Transverse colon (tissue), 4 donors: ENCODE data around the gene MRPL20.
"Not testable (repeated sequence)": the region's sequence is repeated elsewhere in the genome, so short reads cannot be mapped to it uniquely, and the experiment has no call there.

Experiments
- POLR2A ChIP-seq: fragments of 450-650 bp; IDR thresholded peaks from one replicate; pipeline ENCODE4 v1.6.1; 2016; ENCODE audit warnings: antibody characterized with exemption, mild to moderate bottlenecking, moderate library complexity
- POLR2AphosphoS5 ChIP-seq, 3 donors: sonication (generic); formaldehyde crosslinking; IDR thresholded peaks; one replicate each; pipeline ENCODE4 v1.6.1; 2016; ENCODE audit warnings: antibody characterized with exemption in 3 of 3
- TF ChIP-seq, protein P1 (sequence below), 5 experiments: fragments of 200-600 bp in 3 of 5; fragments of 450-650 bp in 2 of 5; sonication (generic) in 3 of 5; IDR thresholded peaks; 1 replicate in 2 of 5; 2 replicates in 3 of 5; pipeline ENCODE4 v1.5.1; 2016 to 2017; ENCODE audit warnings: antibody characterized with exemption in 5 of 5, inconsistent platforms in 3 of 5, mild to moderate bottlenecking in 2 of 5, moderate library complexity in 1 of 5

DNA sequence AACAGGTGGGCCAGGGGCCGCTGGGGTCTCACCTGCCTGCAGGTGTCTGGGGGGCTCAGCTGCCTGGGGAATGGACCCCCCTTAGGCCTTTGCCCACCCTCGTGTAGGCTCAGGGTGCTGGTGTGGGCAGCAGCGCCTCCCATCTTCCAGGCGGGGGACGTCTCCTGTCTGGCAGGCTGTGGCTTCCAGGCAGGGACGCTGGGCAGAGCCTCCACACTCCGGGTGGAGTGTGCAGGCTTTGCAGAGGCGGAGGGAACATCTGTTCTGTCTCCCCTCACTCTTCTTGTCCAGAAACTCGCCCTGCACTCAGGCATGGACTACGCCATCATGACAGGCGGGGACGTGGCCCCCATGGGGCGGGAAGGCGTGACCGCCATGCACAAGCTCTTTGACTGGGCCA, 48.8 kb upstream of the MRPL20 start:
- TF ChIP-seq, protein P1, sequence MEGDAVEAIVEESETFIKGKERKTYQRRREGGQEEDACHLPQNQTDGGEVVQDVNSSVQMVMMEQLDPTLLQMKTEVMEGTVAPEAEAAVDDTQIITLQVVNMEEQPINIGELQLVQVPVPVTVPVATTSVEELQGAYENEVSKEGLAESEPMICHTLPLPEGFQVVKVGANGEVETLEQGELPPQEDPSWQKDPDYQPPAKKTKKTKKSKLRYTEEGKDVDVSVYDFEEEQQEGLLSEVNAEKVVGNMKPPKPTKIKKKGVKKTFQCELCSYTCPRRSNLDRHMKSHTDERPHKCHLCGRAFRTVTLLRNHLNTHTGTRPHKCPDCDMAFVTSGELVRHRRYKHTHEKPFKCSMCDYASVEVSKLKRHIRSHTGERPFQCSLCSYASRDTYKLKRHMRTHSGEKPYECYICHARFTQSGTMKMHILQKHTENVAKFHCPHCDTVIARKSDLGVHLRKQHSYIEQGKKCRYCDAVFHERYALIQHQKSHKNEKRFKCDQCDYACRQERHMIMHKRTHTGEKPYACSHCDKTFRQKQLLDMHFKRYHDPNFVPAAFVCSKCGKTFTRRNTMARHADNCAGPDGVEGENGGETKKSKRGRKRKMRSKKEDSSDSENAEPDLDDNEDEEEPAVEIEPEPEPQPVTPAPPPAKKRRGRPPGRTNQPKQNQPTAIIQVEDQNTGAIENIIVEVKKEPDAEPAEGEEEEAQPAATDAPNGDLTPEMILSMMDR (IDR thresholded peaks at IDR 0.05): not testable (repeated sequence)
- not testable (repeated sequence) for TF ChIP-seq POLR2AphosphoS5 (IDR thresholded peaks at IDR 0.05); POLR2A
